Ishikawa (cell line): ENCODE measurements around the gene RNF214.

ENCODE experiments used
- CEBPB ChIP-seq: IDR thresholded peaks from 2 replicates; pipeline ENCODE4 v1.6.1; 2012
- CREB1 ChIP-seq: IDR thresholded peaks from 2 replicates; pipeline ENCODE4 v1.6.1; 2012; ENCODE audit warnings: low read depth
- EGR1 ChIP-seq: IDR thresholded peaks from 2 replicates; pipeline ENCODE4 v1.6.1; 2012
- EP300 ChIP-seq: IDR thresholded peaks from 2 replicates; pipeline ENCODE4 v1.6.1; 2012; ENCODE audit warnings: borderline replicate concordance
- FOXM1 ChIP-seq: IDR thresholded peaks from 2 replicates; pipeline ENCODE4 v1.6.1; 2012; ENCODE audit warnings: low read depth, borderline replicate concordance
- NFIC ChIP-seq: IDR thresholded peaks from 2 replicates; pipeline ENCODE4 v1.6.1; 2012
- RAD21 ChIP-seq: IDR thresholded peaks from 2 replicates; pipeline ENCODE4 v1.6.1; 2012; ENCODE audit warnings: low read depth
- REST ChIP-seq: IDR thresholded peaks from 2 replicates; pipeline ENCODE4 v1.6.1; 2012; ENCODE audit warnings: low read depth, mild to moderate bottlenecking
- TAF1 ChIP-seq: IDR thresholded peaks from 2 replicates; pipeline ENCODE4 v1.6.1; 2012; ENCODE audit warnings: low read depth, mild to moderate bottlenecking
- TCF12 ChIP-seq: IDR thresholded peaks from 2 replicates; pipeline ENCODE4 v1.6.1; 2012; ENCODE audit warnings: low read depth
- TEAD4 ChIP-seq: IDR thresholded peaks from 2 replicates; pipeline ENCODE4 v1.6.1; 2012
- USF1 ChIP-seq: IDR thresholded peaks from 2 replicates; pipeline ENCODE4 v1.6.1; 2012
- YY1 ChIP-seq: IDR thresholded peaks from 2 replicates; pipeline ENCODE4 v1.6.1; 2012; ENCODE audit warnings: low read depth
- ZBTB7A ChIP-seq: IDR thresholded peaks from 2 replicates; pipeline ENCODE4 v1.6.1; 2012; ENCODE audit warnings: low read depth
- TF ChIP-seq, protein P1 (sequence below): IDR thresholded peaks from 2 replicates; pipeline ENCODE4 v1.6.1; 2012

Gene RNF214

DNA sequence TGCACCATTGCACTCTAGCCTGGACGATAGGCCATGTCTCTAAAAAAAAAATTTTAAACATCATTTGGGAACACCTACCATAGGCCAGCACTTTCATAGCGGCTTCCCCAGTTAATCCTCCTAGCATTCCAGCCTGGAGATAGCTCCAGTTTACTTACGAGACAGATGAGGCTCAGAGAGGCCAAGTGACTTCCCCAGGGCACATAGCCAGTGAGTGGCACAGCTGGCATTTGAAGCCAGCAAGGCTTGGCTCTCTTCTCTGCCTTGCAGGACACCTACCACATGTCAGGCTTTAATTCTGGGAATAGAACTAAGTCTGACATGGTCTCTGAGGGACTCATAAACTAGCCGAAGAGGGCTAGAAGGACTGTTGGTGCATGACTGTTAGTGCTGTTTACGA lies 38.2 kb upstream of the RNF214 start:
- TF ChIP-seq TEAD4 (no peak), FOXM1 (no peak), CREB1 (no peak), USF1 (no peak), RAD21 (no peak)
- TF ChIP-seq, protein P1, sequence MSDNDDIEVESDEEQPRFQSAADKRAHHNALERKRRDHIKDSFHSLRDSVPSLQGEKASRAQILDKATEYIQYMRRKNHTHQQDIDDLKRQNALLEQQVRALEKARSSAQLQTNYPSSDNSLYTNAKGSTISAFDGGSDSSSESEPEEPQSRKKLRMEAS: no peak

- no peak for TF ChIP-seq ZBTB7A
- TF ChIP-seq TEAD4: no peak
- TF ChIP-seq EP300: no peak
- TF ChIP-seq CEBPB: no peak
- TF ChIP-seq EGR1: no peak
- TF ChIP-seq NFIC: no peak
- TF ChIP-seq YY1: no peak
- no peak for TF ChIP-seq TCF12
- TF ChIP-seq FOXM1: no peak
- no peak for TF ChIP-seq RAD21
- TF ChIP-seq, protein P1: no peak
- no peak for TF ChIP-seq TAF1
- TF ChIP-seq USF1: no peak
- TF ChIP-seq CREB1: no peak
- TF ChIP-seq REST: no peak
Observed at GRCh38 chr11:117195258-117195657, 37.2 kb upstream of the RNF214 start.

- TF ChIP-seq YY1 (no peak), RAD21 (no peak), CREB1 (no peak), FOXM1 (no peak), TEAD4 (no peak), ZBTB7A (no peak), CEBPB (no peak), NFIC (no peak), TAF1 (no peak), USF1 (no peak), TCF12 (no peak), REST (no peak), EGR1 (no peak), EP300 (no peak)
- TF ChIP-seq, protein P1: no peak
Observed at GRCh38 chr11:117195761-117196160, 36.7 kb upstream of the RNF214 start.

- no peak for TF ChIP-seq CREB1
- no peak for TF ChIP-seq TEAD4
- TF ChIP-seq USF1: no peak
- TF ChIP-seq YY1: no peak
- no peak for TF ChIP-seq ZBTB7A
- no peak for TF ChIP-seq NFIC
- no peak for TF ChIP-seq FOXM1
- TF ChIP-seq, protein P1: no peak
- TF ChIP-seq REST: no peak
- no peak for TF ChIP-seq TCF12
- no peak for TF ChIP-seq EP300
- no peak for TF ChIP-seq CEBPB
- TF ChIP-seq RAD21: no peak
- no peak for TF ChIP-seq TAF1
Observed at GRCh38 chr11:117197006-117197405, 35.5 kb upstream of the RNF214 start.
